Loucy (cell line): Measurements from ENCODE around the gene MAN2A2.

Experiments
- H2AFZ ChIP-seq: fragments of 200-600 bp; sonication (generic); 2 replicates; pipeline ENCODE4 v1.6.0; 2016; ENCODE audit warnings: antibody characterized with exemption, mild to moderate bottlenecking, low read length, moderate library complexity
- H3F3A ChIP-seq: fragments of 200-600 bp; 2 replicates; pipeline ENCODE4 v1.6.0; 2016; ENCODE audit warnings: antibody characterized with exemption, low read depth, mild to moderate bottlenecking
- H3K27me3 ChIP-seq: fragments of 200-600 bp; sonication (generic); 2 replicates; pipeline ENCODE4 v1.6.1; 2014; ENCODE audit warnings: low read length, mild to moderate bottlenecking; ENCODE audit not compliant: insufficient read depth, poor library complexity, severe bottlenecking
- H3K36me3 ChIP-seq: fragments of 200-600 bp; sonication (generic); 2 replicates; pipeline ENCODE4 v1.6.1; 2016; ENCODE audit warnings: low read length; ENCODE audit not compliant: insufficient read depth
- H3K4me1 ChIP-seq: fragments of 200-600 bp; sonication (generic); 2 replicates; pipeline ENCODE4 v1.5.1; 2014; ENCODE audit warnings: low read length, mild to moderate bottlenecking; ENCODE audit not compliant: insufficient read depth, poor library complexity, severe bottlenecking
- H3K4me2 ChIP-seq: fragments of 200-600 bp; sonication (generic); 2 replicates; pipeline ENCODE4 v1.6.0; 2014; ENCODE audit warnings: antibody characterized with exemption, low read length, low read depth, mild to moderate bottlenecking; ENCODE audit not compliant: poor library complexity, severe bottlenecking
- H3K4me3 ChIP-seq: fragments of 200-600 bp; sonication (generic); 2 replicates; pipeline ENCODE4 v1.5.1; 2014; ENCODE audit warnings: low read length, mild to moderate bottlenecking, mixed read lengths; ENCODE audit not compliant: poor library complexity, severe bottlenecking
- H3K79me2 ChIP-seq: fragments of 200-600 bp; sonication (generic); 2 replicates; pipeline ENCODE4 v1.6.1; 2014; ENCODE audit warnings: low read length; ENCODE audit not compliant: insufficient read depth
- H3K9ac ChIP-seq: fragments of 200-600 bp; sonication (generic); 2 replicates; pipeline ENCODE4 v1.6.0; 2014; ENCODE audit warnings: mild to moderate bottlenecking, low read depth, low read length, moderate library complexity; ENCODE audit not compliant: poor library complexity, severe bottlenecking
- H3K9me2 ChIP-seq: fragments of 200-600 bp; sonication (generic); replicated peaks from 2 replicates; pipeline ENCODE4 v1.6.1; 2016; ENCODE audit warnings: low read depth, low read length, mixed read lengths
- H3K9me3 ChIP-seq: fragments of 200-600 bp; sonication (generic); 2 replicates; pipeline ENCODE4 v1.6.1; 2014; ENCODE audit warnings: mild to moderate bottlenecking, antibody characterized with exemption, low read length, low read depth; ENCODE audit not compliant: insufficient read depth
- H4K20me1 ChIP-seq: fragments of 200-600 bp; sonication (generic); 2 replicates; pipeline ENCODE4 v1.6.0; 2014; ENCODE audit warnings: antibody characterized with exemption, low read length, mild to moderate bottlenecking; ENCODE audit not compliant: insufficient read depth, poor library complexity, severe bottlenecking
- EZH2phosphoT487 ChIP-seq: fragments of 200-600 bp; IDR thresholded peaks from 2 replicates; pipeline ENCODE4 v1.6.1; 2018; ENCODE audit warnings: antibody characterized with exemption, mild to moderate bottlenecking, moderate library complexity, borderline replicate concordance
- TF ChIP-seq, protein P1 (sequence below): fragments of 200-600 bp; sonication (generic); conservative IDR thresholded peaks from 2 replicates; pipeline ENCODE4 v1.5.1; 2014; ENCODE audit warnings: mild to moderate bottlenecking, antibody characterized with exemption, low read length

MAN2A2 gene

GRCh38 chr15:90934256-90934948 lies 31.3 kb downstream of the MAN2A2 start:
- Histone ChIP-seq H3K4me3 (peak overlapping the region; percentile 93), H3K9me3 (no peaks in the 10 kb centered on the region), H3K79me2 (peaks cover 36% of the 10 kb centered on the region), H3K9me2 (no peaks in the 10 kb centered on the region), H3K36me3 (peaks cover 4% of the 10 kb centered on the region; the same call in 1 of the 2 replicates), H3K4me2 (peak overlapping the region; percentile 83), H2AFZ (peak overlapping the region; percentile 81), H3F3A (0 out of 2 replicates have a peak, but pooled peaks cover 5% of the 10 kb centered on the region), H4K20me1 (peaks cover 18% of the 10 kb centered on the region), H3K27me3 (no peaks in the 10 kb centered on the region), H3K9ac (peak overlapping the region; percentile 96), H3K4me1 (peaks cover 42% of the 10 kb centered on the region)
- no peak for TF ChIP-seq EZH2phosphoT487
- TF ChIP-seq, protein P1, sequence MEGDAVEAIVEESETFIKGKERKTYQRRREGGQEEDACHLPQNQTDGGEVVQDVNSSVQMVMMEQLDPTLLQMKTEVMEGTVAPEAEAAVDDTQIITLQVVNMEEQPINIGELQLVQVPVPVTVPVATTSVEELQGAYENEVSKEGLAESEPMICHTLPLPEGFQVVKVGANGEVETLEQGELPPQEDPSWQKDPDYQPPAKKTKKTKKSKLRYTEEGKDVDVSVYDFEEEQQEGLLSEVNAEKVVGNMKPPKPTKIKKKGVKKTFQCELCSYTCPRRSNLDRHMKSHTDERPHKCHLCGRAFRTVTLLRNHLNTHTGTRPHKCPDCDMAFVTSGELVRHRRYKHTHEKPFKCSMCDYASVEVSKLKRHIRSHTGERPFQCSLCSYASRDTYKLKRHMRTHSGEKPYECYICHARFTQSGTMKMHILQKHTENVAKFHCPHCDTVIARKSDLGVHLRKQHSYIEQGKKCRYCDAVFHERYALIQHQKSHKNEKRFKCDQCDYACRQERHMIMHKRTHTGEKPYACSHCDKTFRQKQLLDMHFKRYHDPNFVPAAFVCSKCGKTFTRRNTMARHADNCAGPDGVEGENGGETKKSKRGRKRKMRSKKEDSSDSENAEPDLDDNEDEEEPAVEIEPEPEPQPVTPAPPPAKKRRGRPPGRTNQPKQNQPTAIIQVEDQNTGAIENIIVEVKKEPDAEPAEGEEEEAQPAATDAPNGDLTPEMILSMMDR = peak; percentile 93

DNA sequence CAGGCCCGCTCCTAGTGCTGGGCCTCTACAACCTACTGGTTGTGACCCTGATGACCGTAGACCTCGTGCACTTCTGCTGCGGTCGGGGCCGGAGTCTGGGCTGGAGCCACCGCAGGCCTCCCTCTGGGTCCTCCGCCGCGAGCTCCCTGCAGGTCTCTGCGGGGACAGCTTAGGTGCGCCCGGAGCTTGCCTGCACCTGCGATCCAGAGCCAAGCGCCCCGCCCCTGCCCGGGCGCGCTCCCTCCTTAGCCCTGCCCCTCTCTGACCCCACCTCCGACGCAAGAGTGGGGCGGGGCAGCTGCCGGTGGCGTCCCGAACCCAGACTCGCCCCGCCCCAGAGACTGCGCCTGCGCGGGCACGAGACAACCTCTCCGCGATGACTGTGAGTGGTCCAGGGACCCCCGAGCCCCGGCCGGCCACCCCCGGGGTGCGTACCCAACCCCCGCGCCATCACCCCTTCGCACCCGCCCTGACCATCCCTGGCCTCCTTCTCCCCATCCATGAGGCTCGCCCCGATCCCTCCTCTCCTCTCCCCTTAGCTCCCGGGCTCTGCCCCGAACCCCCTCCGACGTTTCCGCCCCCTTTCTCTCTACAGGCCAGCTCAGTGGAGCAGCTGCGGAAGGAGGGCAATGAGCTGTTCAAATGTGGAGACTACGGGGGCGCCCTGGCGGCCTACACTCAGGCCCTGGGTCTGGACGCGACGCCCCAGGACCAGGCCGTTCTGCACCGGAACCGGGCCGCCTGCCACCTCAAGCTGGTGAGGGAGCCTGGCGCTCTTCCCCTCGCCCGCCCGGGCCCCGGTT lies 32.0 kb downstream of the MAN2A2 start, which contains the start of gene UNC45A:
TSS of gene UNC45A (plus strand) at position 337 of the 803 bp plus-strand sequence. CDS start at position 377, 40 bp downstream.
- Histone ChIP-seq H3K4me1 (peaks cover 39% of the 10 kb centered on the region), H3K27me3 (no peaks in the 10 kb centered on the region), H2AFZ (peak within 1 kb of the TSS; percentile 81), H3K9me2 (no peaks in the 10 kb centered on the region), H3K4me3 (peak within 1 kb of the TSS; percentile 93), H4K20me1 (peaks cover 18% of the 10 kb centered on the region), H3K79me2 (peaks cover 36% of the 10 kb centered on the region), H3K9me3 (no peaks in the 10 kb centered on the region), H3K4me2 (peak within 1 kb of the TSS; percentile 83), H3K36me3 (peaks cover 11% of the 10 kb centered on the region; the same call in 1 of the 2 replicates), H3K9ac (peak within 1 kb of the TSS; percentile 96), H3F3A (0 out of 2 replicates have a peak, but pooled peaks cover 5% of the 10 kb centered on the region)
- TF ChIP-seq EZH2phosphoT487 = no peak
- TF ChIP-seq, protein P1 = no peak

DNA sequence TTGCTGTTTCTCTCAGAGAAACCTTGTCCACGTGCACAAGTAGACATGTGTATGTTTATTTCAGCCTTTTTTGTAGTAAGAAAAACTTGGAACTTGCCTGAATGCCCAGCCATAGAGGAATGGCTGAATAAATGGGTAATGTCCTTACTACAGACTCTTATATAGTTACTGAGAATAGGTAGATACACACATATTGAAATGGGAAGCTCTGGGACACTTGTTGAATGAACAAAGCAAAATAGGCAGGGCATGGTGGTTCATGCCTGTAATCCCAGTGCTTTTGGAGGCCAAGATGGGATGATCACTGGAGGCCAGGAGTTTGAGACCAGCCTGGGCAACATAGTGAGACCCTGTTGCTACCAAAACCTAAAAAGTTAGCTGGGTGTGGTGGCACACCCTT lies 33.7 kb downstream of the MAN2A2 start:
- H3K4me3 ChIP-seq = peak overlapping the region; percentile 93
- H3K9me2 ChIP-seq = no peaks in the 10 kb centered on the region
- no peaks in the 10 kb centered on the region for H3K27me3 ChIP-seq
- no peak for TF ChIP-seq EZH2phosphoT487
- TF ChIP-seq, protein P1 = no peak
- peaks cover 15% of the 10 kb centered on the region; the same call in 1 of the 2 replicates for H3K36me3 ChIP-seq
- H3K9ac ChIP-seq = peak overlapping the region; percentile 96
- H3K4me2 ChIP-seq = peak overlapping the region; percentile 83
- H3K4me1 ChIP-seq = peaks cover 28% of the 10 kb centered on the region
- H3F3A ChIP-seq = no peaks in the 10 kb centered on the region
- peaks cover 26% of the 10 kb centered on the region for H3K79me2 ChIP-seq
- H2AFZ ChIP-seq = no peak overlapping the region
- peaks cover 18% of the 10 kb centered on the region for H4K20me1 ChIP-seq
- no peaks in the 10 kb centered on the region for H3K9me3 ChIP-seq
